Measurements from ENCODE around the gene GAL.

The GAL gene

DNA sequence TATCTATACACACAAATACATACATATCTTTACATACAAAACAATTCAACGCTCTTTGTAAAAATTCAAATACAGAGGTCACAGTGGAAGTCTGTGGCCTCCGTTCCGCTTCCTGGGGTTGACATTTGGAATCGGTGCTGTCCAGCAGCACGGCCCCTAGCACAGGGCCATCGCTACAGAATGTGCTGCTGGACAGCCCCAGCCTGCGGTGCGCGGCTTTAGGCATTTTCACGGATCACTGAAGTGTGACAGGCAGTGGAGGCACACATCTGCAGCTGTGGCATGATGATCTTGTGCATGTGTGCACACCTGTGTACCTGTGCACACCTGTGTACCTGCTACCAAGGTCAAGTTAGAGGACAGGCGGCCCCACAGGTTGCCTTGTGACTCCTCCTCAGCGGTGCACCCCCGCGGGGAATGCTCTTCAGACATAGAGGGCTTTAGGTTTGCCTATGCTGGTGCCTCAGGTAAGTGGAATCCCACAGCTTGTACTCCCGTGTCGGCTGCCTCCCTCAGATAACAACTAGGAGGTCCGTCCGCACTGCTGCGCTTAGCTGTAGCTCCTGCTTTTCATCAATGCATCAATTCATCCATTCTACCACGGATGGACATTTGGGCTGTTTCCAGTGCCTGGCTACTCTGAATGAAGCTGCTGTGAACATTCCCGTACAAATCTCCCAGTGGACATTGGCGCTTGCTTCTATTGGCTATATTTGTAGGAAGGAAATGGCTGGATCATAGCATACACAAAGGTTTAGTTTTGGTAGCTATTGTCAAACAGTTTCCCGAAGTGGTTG, 29.9 kb downstream of the GAL start:
- DNase-seq = no peak

DNA sequence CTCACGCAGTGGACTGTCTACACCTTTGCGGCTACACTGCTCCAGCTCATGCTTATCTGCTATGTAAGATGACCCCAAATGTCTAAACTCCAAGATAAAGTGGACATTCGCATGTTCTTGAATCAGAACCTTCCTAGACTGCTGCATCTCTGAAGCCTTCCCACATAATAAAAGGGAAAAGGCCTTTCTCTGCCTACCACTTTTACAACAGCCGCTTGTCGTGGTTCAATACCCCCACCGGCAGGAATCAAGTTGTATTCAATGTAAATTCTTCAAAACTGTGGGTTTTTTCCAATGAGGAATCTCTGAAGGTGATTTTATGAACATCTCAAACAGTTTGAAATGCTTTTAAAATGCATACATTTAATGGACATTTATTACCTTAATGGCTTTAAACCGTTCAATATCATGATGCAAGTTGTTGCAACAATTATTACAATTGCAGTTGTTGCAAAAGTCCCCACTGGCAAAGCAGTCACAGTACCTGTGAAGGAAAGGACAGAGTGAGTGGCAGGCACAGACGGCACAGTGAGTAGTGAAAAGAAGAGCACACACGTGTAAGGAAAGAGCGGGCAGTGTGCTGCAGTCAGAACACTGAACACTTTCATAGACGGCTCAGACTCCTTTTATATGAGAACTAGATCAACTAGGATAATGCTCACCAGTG, 31.2 kb downstream of the GAL start:
- no peak for DNase-seq

DNA sequence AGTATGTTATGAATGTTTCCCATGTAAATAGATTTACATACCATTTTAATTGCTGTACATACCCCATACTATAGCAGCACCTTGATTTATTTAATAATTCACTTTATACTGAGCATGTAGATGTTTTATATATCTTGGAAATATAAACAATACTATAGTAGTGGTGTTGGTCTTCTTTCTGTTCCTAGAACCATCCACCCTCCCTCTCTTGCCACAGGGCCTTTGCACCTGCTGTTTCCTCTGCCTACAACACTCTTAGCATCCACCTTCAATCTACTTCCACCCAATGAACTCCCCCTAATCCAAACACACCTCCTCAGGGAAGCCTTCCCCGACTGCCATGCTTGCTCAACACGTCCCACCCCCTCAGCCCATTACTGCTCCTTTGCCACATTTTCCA, 36.7 kb downstream of the GAL start:
- no peak for DNase-seq

DNA sequence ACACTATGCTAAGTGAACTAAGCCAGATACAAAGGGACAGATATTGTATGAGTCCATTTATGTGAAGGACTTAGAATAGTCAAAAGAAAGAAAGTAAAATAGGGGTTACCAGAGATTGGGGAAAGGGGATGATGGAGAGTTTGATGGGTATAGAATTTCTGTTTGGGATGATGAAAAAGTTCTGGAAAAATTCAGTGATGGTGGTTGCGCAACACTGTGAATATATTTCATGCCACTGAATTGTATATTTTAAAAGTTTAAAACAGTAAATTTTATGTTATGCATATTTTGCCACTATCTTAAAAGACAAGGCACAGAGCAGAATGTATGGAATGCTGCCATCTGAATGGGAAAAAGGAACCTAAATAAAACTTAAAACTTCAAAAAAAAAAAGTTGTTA, 37.8 kb downstream of the GAL start:
- DNase-seq = no peak

DNA sequence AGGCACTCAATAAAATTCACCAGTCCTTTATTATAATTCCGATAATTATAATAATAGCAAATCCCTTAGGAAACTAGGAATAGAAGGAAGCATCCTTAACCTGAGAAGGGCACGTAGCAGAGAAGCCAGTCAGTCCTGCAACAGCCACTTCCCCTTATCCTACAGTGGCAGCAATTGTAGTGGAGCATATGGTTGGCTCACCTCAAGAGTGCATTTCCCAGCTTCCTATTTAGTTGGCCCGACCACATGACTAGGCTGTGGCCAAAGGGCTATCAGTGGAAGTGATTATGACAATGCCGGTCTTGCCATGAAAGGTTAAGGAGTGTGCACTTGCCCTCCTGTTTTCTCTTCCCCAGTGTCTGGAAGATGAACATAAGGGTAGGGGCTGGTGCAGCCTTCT, 39.9 kb downstream of the GAL start:
- no peak for DNase-seq

DNA sequence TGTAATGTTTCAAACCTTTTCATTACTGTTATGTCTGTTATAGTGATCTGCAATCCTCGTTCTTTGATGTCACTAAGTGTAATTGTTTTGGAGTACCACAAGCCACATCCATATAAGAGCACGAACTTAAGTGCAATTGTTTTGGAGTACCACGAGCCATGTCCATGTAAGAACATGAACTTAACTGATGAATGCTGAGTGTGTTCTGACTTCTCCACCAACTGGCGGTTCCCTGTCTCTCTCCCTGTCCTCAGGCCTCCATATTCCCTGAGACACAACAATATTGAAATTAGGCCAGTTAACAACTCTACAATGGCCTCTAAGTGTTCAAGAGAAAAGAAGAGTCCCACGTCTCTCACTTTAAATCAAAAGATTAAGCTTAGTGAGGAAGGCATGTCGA, 43.4 kb downstream of the GAL start:
- DNase-seq = no peak

DNA sequence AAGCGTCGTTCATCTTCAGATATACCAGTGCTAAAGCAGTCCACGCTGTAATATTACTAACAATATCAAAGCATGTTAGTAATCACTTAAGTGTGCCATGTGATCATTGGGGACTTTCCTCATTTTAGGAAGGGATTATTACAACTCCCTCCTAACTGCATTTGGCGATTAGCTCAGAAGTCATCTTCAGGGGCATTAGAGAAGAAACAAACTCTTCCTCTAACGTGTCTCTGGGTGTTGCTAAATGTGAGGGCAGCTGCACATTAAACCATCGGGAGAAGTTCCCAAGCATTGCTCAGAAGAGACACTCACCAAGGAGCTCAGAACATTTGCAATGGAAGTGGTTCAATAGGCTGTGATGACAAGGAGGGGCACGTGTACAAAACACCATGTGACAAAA, 49.8 kb downstream of the GAL start:
- DNase-seq = no peak

DNA sequence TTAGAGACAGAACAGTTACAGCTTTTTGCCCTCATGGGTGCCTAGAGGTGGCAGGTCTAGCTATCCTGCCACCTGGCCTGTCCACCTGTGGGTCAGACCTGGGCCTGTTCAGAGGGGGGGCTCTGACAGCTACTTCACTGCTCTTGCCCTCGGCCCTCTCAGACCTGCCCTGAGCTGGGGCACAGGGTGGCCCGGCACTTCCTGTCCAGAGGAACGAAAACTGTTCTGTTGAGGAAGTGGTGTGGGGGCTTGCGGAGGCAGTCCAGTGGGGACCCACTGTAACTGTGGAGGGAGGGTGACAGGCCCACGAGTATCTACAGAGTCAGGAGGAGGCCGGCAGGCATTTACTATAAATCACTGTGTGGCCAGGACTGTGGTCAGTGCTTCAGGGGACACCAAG, 50.8 kb downstream of the GAL start:
- no peak for DNase-seq

DNA sequence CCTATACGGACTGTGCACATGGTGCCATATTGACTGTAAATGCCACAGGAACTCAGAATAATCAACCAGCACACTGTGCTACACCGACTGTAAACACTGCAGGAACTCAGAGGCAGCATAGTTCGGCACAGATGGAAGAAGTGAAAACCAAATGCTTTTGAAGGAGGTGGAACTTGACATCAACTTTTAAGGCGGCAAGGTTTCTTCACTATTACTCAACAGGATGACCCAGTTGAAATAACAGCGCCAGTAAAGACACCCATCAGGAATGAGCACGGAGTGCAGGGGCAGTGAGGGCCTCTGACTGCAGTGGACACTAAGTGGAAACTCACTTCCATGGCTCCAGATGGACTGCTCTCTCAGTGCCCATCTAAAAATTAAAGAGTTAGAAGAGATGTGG, 51.3 kb downstream of the GAL start:
- DNase-seq = no peak

All from stimulated activated CD4-positive, alpha-beta T cell treated with anti-CD3 and anti-CD28 coated beads, Interleukin-2, amount 100 ng/mL, for 24 hours (primary cell).